Kidney epithelial cell (primary cell): ENCODE results near the gene IL12RB1. TPM values are rescaled to one million over a fixed set of nuclear protein-coding genes. Genes with fewer than 3 reads are reported as not detected.
"Not testable (repeated sequence)": the region's sequence is repeated elsewhere in the genome, so short reads cannot be mapped to it uniquely, and the experiment has no call there.

Experiments
- DNase-seq: peaks from one replicate; pipeline ENCODE4 v3.0.0-alpha.2; 2010; ENCODE audit warnings: low read depth
- H3K27me3 ChIP-seq: 2 replicates; pipeline ENCODE4 v1.6.0; 2011; ENCODE audit warnings: low read length; ENCODE audit not compliant: control insufficient read depth, insufficient read depth
- H3K36me3 ChIP-seq: 2 replicates; pipeline ENCODE4 v1.5.1; 2011; ENCODE audit warnings: low read length; ENCODE audit not compliant: control insufficient read depth, insufficient read depth
- H3K4me3 ChIP-seq: 2 replicates; pipeline ENCODE4 v1.5.1; 2011; ENCODE audit warnings: low read depth, mild to moderate bottlenecking, control low read depth, low read length
- CTCF ChIP-seq: IDR thresholded peaks from 2 replicates; pipeline ENCODE4 v1.5.1; 2011; ENCODE audit warnings: mild to moderate bottlenecking, moderate library complexity, low read length, control low read depth, inconsistent platforms; ENCODE audit not compliant: insufficient read depth, poor library complexity, severe bottlenecking
- total RNA-seq: library from RNA; depleted of rRNA; stranded (reverse); fragments of >200 nt; gene quantifications from 2 replicates; pipeline ENCODE4 v1.2.3, GENCODE V29; 2015

Gene IL12RB1
- total RNA-seq, 1 donor from 2014 or later: not detected

- TF ChIP-seq CTCF: no peak
- Histone ChIP-seq H3K27me3 (peaks cover 3% of the 10 kb centered on the region), H3K4me3 (no peak overlapping the region), H3K36me3 (no peaks in the 10 kb centered on the region)
- DNase-seq: peak; percentile 53
Observed at GRCh38 chr19:18046059-18046718, 40.5 kb downstream of the IL12RB1 start.

- DNase-seq: no peak
- no peak for TF ChIP-seq CTCF
- Histone ChIP-seq H3K27me3 (peaks cover 4% of the 10 kb centered on the region), H3K4me3 (no peak overlapping the region), H3K36me3 (no peaks in the 10 kb centered on the region)
Observed at GRCh38 chr19:18045307-18046050, 41.3 kb downstream of the IL12RB1 start.

- Histone ChIP-seq H3K36me3 (no peaks in the 10 kb centered on the region), H3K4me3 (peak overlapping the region; percentile 13), H3K27me3 (peaks cover 3% of the 10 kb centered on the region)
- peak; percentile 73 for DNase-seq
- no peak for TF ChIP-seq CTCF
Observed at GRCh38 chr19:18044825-18045304, 41.9 kb downstream of the IL12RB1 start.

DNA sequence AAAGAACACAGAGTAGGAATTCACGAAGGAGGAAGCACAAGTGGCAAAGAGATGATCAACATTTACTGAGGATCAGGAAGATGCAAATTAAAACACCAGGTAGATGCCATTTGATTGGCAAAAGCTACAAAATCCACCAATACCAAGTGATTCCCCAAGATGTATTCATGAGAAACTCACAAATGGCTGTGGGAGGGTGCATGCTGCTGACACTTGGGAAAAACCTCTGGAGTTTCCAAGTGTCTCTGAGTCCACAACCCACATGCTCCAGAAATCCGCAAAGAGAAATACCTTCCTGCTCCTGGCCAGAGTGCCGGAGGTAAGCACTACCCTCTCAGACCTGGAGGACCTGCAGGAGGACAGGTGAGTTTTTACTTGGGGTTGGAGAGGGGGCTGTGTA, 43.1 kb downstream of the IL12RB1 start:
- Histone ChIP-seq H3K27me3 (peaks cover 3% of the 10 kb centered on the region), H3K4me3 (no peak overlapping the region), H3K36me3 (no peaks in the 10 kb centered on the region)
- DNase-seq: no peak
- no peak for TF ChIP-seq CTCF

GRCh38 chr19:18041054-18041453, 45.7 kb downstream of the IL12RB1 start:
- Histone ChIP-seq H3K27me3 (peaks cover 3% of the 10 kb centered on the region), H3K4me3 (no peak overlapping the region), H3K36me3 (no peaks in the 10 kb centered on the region)
- no peak for DNase-seq
- no peak for TF ChIP-seq CTCF

DNA sequence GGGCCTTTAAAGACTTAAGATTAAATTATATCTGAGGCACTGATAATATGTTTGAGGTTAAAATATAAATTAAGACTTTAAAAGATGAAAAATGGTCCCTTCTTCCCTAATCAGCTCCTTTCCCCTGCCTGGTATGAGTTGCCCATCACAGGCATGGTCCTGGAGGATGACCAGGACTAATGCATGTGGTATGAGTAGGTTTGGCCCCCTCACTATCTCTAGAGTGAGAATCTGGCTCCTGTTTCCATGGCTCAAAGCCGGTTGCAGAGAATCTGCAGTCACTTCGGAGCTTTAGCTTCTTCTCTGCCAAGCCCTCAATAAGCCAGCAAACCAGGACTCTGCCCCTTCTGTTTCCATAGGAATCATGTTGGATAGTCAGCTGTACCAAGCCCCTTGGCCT, 54.6 kb downstream of the IL12RB1 start:
- H3K27me3 ChIP-seq, DNase-seq: not testable (repeated sequence)

DNA sequence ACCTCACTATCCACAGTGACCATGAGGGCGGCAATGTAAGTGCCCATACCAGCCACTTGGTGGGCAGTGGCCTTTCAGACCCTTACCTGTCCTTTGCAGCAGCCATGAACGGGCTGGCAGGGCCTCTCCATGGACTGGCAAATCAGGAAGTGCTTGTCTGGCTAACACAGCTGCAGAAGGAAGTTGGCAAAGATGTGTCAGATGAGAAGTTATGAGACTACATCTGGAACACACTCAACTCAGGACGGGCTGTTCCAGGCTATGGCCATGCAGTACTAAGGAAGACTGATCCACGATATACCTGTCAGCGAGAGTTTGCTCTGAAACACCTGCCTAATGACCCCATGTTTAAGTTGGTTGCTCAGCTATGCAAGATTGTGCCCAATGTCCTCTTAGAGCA, 55.3 kb downstream of the IL12RB1 start:
- H3K36me3 ChIP-seq, H3K4me3 ChIP-seq, H3K27me3 ChIP-seq, DNase-seq: not testable (repeated sequence)

More for the DNA sequence above, 54.6 kb downstream of the IL12RB1 start:
- not testable (repeated sequence) for H3K4me3 ChIP-seq, H3K36me3 ChIP-seq
